Naive thymus-derived CD8-positive, alpha-beta T cell (primary cell): ENCODE results near the gene RAPGEF5. TPM values are rescaled to one million over a fixed set of nuclear protein-coding genes. Genes with fewer than 3 reads are reported as not detected.
A peak's percentile ranks its signal among the peaks of the same experiment; 100 is the strongest.

Experiments
- ATAC-seq, 2 donors: fragments of 150-1000 bp; cut with Tn5 transposase in 1 of 2; sonication (Bioruptor Pico), chemical (Tn5 transposase) in 1 of 2; 1 replicate in 1 of 2; 2 replicates in 1 of 2; pipeline ENCODE4 v1.10.0; 2021; ENCODE audit warnings: mild to moderate bottlenecking in 2 of 2, moderate library complexity in 2 of 2
- POLR2A ChIA-PET: fragments of 350-600 bp; sonication (Branson Sonifier 250); formaldehyde crosslinking; loops from one replicate; lab custom pipeline; 2021; ENCODE audit warnings: antibody characterized with exemption; lab: Charles Lee
- DNase-seq, 10 donors: peaks; one replicate each; pipeline versions ENCODE4 v3.0.0 to v3.0.0-alpha.2; 2020 to 2022
- H3K27ac Mint-ChIP-seq, 10 donors: one replicate each; pipeline ENCODE4 v1.8.0; 2020 to 2022; ENCODE audit warnings: mild to moderate bottlenecking in 10 of 10, mixed read lengths in 10 of 10, moderate library complexity in 4 of 10, inconsistent platforms in 1 of 10
- H3K27me3 Mint-ChIP-seq, 5 donors: one replicate each; pipeline ENCODE4 v1.8.0; 2021 to 2022; ENCODE audit warnings: mixed read lengths in 5 of 5
- H3K36me3 Mint-ChIP-seq, 3 donors: one replicate each; pipeline ENCODE4 v1.8.0; 2020 to 2022; ENCODE audit warnings: mixed read lengths in 3 of 3, mild to moderate bottlenecking in 2 of 3, inconsistent platforms in 1 of 3
- H3K4me1 Mint-ChIP-seq, 4 donors: one replicate each; pipeline ENCODE4 v1.8.0; 2021 to 2022; ENCODE audit warnings: mixed read lengths in 4 of 4
- H3K4me3 Mint-ChIP-seq, 10 donors: one replicate each; pipeline ENCODE4 v1.8.0; 2020 to 2022; ENCODE audit warnings: mild to moderate bottlenecking in 10 of 10, mixed read lengths in 10 of 10, moderate library complexity in 6 of 10, inconsistent platforms in 1 of 10
- H3K9me3 Mint-ChIP-seq, 9 donors: one replicate each; pipeline ENCODE4 v1.8.0; 2020 to 2022; ENCODE audit warnings: mixed read lengths in 9 of 9, mild to moderate bottlenecking in 3 of 9, inconsistent platforms in 1 of 9, moderate library complexity in 1 of 9
- polyA plus RNA-seq, 3 donors: library from polyadenylated mRNA; unstranded; fragments of 300-500 nt; fragmentation: Illumina TruSeq; gene quantifications; one replicate each; pipeline ENCODE4 v1.2.3, GENCODE V29; 2021
- total RNA-seq, 8 experiments: library from RNA in 2 of 8; stranded (reverse) in 2 of 8; gene quantifications; one replicate each; pipeline ENCODE4 v1.2.3 and lab custom pipeline; 2021 to 2026

Gene RAPGEF5
- total and polyA plus RNA-seq, 5 experiments from 2014 or later, result not detected

DNA sequence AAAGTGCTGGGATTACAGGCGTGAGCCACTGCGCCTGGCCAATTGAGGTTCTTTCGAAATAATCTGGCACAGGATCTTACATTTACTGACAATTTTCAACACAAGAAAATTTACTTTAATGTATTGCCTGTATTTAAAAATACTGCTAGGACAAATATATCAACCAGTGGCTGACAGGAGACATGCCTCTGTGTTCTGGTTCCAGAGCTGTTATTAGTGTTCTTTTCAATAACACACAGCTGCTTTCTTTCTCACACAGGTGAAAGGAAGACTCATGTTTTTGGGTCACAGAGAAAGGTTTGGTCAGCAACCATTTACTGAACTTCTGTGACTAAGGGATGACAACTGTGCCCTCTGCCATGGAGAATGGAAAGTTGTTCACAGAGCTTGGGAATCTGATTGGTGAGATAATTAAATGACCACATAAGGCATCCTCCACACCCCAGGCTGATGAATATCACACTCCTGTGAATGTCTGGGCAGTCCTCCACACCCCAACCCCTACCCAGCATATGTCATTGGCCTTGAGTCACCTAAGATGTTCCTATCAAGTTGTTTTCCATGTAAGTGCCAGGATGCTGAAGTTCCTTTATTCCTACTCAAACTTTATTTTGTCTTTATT, 180.1 kb downstream of the RAPGEF5 start:
- Mint-ChIP-seq H3K27ac (no peak overlapping the region), H3K27me3 (peaks cover 4 to 18% (median 10%) of the 10 kb centered on the region in 5 donors), H3K36me3 (no peaks in the 10 kb centered on the region), H3K9me3 (peaks cover 0 to 1% (median 0%) of the 10 kb centered on the region in 9 donors), H3K4me3 (no peak overlapping the region), H3K4me1 (peaks cover 4 to 10% (median 8%) of the 10 kb centered on the region in 4 donors)
- no peak for DNase-seq
- POLR2A ChIA-PET, result no interaction called here
- no peak for ATAC-seq

DNA sequence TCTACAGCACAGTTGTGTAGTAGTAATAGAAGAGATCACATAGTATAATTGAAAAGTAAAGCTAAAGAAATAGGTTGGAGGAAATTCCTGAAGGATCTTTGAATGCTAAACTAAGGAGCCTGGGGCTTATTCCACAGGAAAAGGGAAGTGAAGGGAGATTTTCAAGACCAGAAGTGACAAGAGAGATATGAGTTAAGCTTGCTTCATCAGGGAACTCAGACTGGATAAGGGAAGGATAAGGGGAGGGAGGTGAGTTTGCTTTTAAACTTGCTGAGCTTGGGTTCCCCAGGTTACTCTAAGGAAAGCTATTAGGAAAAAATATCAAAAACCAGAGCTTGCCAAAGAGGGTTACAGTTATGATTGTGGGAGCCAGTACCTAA, 182.4 kb downstream of the RAPGEF5 start:
- Mint-ChIP-seq H3K27ac (peak overlapping the region in 2 of 10 donors; percentile 1 to 10), H3K27me3 (peaks cover 3 to 6% (median 4%) of the 10 kb centered on the region in 5 donors), H3K4me3 (no peak overlapping the region), H3K4me1 (peaks cover 4 to 10% (median 8%) of the 10 kb centered on the region in 4 donors), H3K9me3 (peaks cover 0 to under 1% (median 0%) of the 10 kb centered on the region in 9 donors), H3K36me3 (no peaks in the 10 kb centered on the region)
- no peak for ATAC-seq
- POLR2A ChIA-PET, result no interaction called here
- DNase-seq, result no peak

GRCh38 chr7:22173685-22174573, 183.0 kb downstream of the RAPGEF5 start:
- ATAC-seq, result peak; percentile 30 to 78
- H3K4me3 Mint-ChIP-seq, result no peak overlapping the region

DNA sequence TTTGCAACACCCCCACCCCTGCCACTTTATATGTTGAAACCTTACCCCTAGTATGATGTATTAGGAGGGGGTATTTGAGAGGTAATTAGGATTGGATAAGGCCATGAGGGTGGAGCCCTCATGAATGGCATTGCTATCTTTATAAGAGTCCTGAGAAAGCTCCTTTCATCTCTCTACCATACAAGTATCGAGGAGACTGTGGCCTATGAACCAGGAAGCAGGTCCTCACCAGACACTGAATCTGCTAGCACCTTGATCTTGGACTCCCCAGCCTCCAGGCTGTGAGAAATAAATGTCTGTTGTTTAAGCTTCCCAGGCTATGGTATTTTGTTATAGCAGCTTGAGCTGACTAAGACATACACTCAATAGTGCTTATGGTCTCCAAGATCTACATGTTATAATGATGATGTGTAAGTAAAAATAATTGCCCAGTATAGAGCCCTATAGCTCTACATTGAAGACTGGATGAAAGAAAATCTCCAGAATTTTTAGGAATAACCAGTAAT, 188.8 kb downstream of the RAPGEF5 start:
- POLR2A ChIA-PET, result no interaction called here
- Mint-ChIP-seq H3K27me3 (peaks cover 0 to 1% (median 0%) of the 10 kb centered on the region in 5 donors), H3K4me3 (no peak overlapping the region), H3K27ac (no peak overlapping the region), H3K4me1 (no peaks in the 10 kb centered on the region), H3K36me3 (no peaks in the 10 kb centered on the region), H3K9me3 (no peaks in the 10 kb centered on the region)
- DNase-seq, result no peak
- ATAC-seq, result no peak

More at GRCh38 chr7:22173685-22174573, 183.0 kb downstream of the RAPGEF5 start:
- Mint-ChIP-seq H3K4me1 (peaks cover 4 to 10% (median 8%) of the 10 kb centered on the region in 4 donors), H3K27ac (peak overlapping the region in 2 of 10 donors; percentile 1 to 10), H3K9me3 (no peaks in the 10 kb centered on the region), H3K36me3 (no peaks in the 10 kb centered on the region), H3K27me3 (peaks cover 0 to 4% (median 3%) of the 10 kb centered on the region in 5 donors)
- peak in 4 of 10 donors; percentile 2 to 27 (median 12) for DNase-seq
- POLR2A ChIA-PET, result no interaction called here

DNA sequence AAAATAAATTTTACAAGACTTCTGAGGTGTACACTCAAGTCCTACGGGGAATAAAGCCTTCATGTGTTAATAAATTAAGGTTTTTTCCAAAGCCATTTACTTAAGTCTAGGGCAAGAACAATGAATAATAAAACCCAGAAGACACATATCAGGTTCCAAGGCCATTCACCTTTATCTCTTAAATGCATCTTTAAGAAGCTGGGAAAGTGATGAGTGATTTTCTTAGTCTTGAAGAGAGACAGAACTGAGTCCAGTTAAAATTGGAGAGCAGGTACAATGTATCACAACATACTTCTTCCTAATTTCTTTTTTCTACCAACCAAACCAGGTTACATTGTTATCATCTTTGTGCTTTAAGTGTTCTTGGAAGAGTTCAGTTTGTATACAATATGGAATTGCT, 189.5 kb downstream of the RAPGEF5 start:
- Mint-ChIP-seq H3K27me3 (peaks cover 0 to 1% (median 0%) of the 10 kb centered on the region in 5 donors), H3K4me1 (no peaks in the 10 kb centered on the region), H3K4me3 (no peak overlapping the region), H3K9me3 (no peaks in the 10 kb centered on the region), H3K27ac (no peak overlapping the region), H3K36me3 (no peaks in the 10 kb centered on the region)
- DNase-seq, result no peak
- no peak for ATAC-seq
- POLR2A ChIA-PET, result no interaction called here

DNA sequence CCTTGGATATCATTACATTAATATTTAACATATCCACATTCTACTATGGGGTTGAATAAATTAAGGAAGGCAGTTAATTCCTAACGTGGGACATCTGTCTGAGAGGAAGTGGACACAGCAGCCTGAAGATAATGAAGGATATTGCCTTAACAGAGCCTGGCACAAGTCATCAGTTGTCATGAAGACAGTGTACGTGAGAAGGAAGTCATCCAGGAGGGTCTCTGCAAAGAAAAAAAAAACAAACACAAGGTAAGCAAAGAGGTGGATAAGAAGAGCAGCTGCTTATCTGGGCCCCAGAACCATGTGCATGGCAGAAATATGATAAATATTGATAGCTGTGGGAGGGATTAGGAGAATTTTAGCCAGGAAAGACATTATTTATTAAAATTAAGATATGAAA, 190.0 kb downstream of the RAPGEF5 start:
- Mint-ChIP-seq H3K36me3 (no peaks in the 10 kb centered on the region), H3K4me1 (no peaks in the 10 kb centered on the region), H3K27me3 (peaks cover 0 to 1% (median 0%) of the 10 kb centered on the region in 5 donors), H3K4me3 (no peak overlapping the region), H3K9me3 (no peaks in the 10 kb centered on the region), H3K27ac (no peak overlapping the region)
- ATAC-seq (no peak), DNase-seq (no peak)
- POLR2A ChIA-PET, result no interaction called here

- Mint-ChIP-seq H3K4me1 (no peaks in the 10 kb centered on the region), H3K4me3 (no peak overlapping the region), H3K9me3 (no peaks in the 10 kb centered on the region), H3K27ac (no peak overlapping the region), H3K36me3 (no peaks in the 10 kb centered on the region), H3K27me3 (peaks cover 0 to 20% (median 3%) of the 10 kb centered on the region in 5 donors)
- POLR2A ChIA-PET, result no interaction called here
- no peak for ATAC-seq
- DNase-seq, result no peak
These were observed 197.6 kb downstream of the RAPGEF5 start for GRCh38 chr7:22159341-22159740.

GRCh38 chr7:22157552-22157951, 199.4 kb downstream of the RAPGEF5 start:
- Mint-ChIP-seq H3K27ac (no peak overlapping the region), H3K36me3 (no peaks in the 10 kb centered on the region), H3K27me3 (peaks cover 0 to 20% (median 3%) of the 10 kb centered on the region in 5 donors), H3K4me3 (no peak overlapping the region), H3K4me1 (peaks cover 0 to 2% (median under 1%) of the 10 kb centered on the region in 4 donors), H3K9me3 (no peaks in the 10 kb centered on the region)
- DNase-seq (no peak), ATAC-seq (no peak)
- POLR2A ChIA-PET, result no interaction called here

- H3K36me3 Mint-ChIP-seq, result no peaks in the 10 kb centered on the region
- no peak overlapping the region for H3K4me3 Mint-ChIP-seq
- DNase-seq (no peak), ATAC-seq (no peak)
- H3K27me3 Mint-ChIP-seq, result peaks cover 0 to 20% (median 3%) of the 10 kb centered on the region in 5 donors
- H3K9me3 Mint-ChIP-seq, result no peaks in the 10 kb centered on the region
- H3K4me1 Mint-ChIP-seq, result peaks cover 0 to 2% (median under 1%) of the 10 kb centered on the region in 4 donors
- no peak overlapping the region for H3K27ac Mint-ChIP-seq
- POLR2A ChIA-PET, result no interaction called here
These were observed 200.7 kb downstream of the RAPGEF5 start for GRCh38 chr7:22156205-22156604.

DNA sequence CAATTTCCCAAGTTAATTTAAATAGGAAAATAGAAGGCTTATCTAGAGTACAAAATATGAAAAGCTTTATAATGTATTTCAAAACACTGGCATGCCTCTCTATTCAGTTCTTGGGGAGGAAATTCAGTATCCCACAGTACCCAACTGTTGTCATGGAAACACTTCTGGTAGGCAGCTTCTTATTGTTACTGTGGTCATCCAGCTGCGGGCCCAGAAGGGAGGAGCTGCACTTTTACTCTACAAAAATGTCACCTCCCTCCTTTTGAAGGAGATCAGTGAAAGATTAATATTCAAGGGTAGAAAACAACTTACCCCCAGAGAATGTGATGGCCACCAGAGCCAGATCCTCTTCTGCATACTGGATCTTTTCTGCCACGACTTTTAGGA, 202.8 kb downstream of the RAPGEF5 start:
- H3K9me3 Mint-ChIP-seq, result no peaks in the 10 kb centered on the region
- H3K27me3 Mint-ChIP-seq, result peaks cover 0 to 20% (median 3%) of the 10 kb centered on the region in 5 donors
- DNase-seq, result no peak
- POLR2A ChIA-PET, result no interaction called here
- H3K36me3 Mint-ChIP-seq, result no peaks in the 10 kb centered on the region
- H3K4me3 Mint-ChIP-seq, result no peak overlapping the region
- ATAC-seq, result no peak
- no peak overlapping the region for H3K27ac Mint-ChIP-seq
- peaks cover 0 to 2% (median under 1%) of the 10 kb centered on the region in 4 donors for H3K4me1 Mint-ChIP-seq

DNA sequence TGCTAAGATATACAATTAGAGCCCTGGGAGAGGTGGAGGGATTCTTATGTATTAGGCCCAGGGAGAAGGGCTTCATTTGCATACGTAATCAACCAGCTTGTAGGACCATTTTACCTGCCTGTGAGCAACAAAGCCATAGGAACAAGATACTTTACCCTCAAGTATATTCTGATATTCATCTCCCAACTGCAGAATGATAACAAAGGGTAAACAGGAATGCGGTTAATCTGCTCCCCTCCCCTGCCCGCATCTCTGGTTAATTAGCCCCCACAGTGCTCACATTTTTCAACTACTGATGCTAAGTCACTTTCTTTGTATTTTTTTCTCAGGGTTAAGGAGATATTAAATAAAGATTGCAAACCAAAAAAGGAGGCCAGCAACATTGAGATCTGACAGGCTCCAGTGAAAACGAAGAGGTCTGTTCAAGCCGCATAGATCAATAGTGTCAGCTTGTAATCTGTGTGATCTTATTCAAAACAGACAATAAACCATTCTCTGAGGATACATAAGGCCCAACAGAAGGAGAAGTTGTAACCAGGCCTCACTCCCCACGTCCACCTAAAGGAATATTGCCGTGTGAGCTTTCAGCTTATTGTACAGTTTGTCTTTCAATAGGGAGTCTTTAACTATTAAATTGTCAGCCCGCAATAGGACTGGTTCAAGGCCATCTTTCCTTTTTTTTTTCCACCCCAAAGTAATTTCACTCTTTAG, 203.4 kb downstream of the RAPGEF5 start:
- ATAC-seq (no peak), DNase-seq (no peak)
- POLR2A ChIA-PET, result no interaction called here
- no peaks in the 10 kb centered on the region for H3K9me3 Mint-ChIP-seq
- H3K4me3 Mint-ChIP-seq, result no peak overlapping the region
- peaks cover 0 to 20% (median 3%) of the 10 kb centered on the region in 5 donors for H3K27me3 Mint-ChIP-seq
- H3K4me1 Mint-ChIP-seq, result peaks cover 0 to 2% (median under 1%) of the 10 kb centered on the region in 4 donors
- no peaks in the 10 kb centered on the region for H3K36me3 Mint-ChIP-seq
- H3K27ac Mint-ChIP-seq, result peak overlapping the region in 1 of 10 donors; percentile 14

- DNase-seq (no peak), ATAC-seq (no peak)
- POLR2A ChIA-PET, result no interaction called here
- Mint-ChIP-seq H3K4me1 (peaks cover 0 to 7% (median under 1%) of the 10 kb centered on the region in 4 donors), H3K36me3 (no peaks in the 10 kb centered on the region), H3K4me3 (no peak overlapping the region), H3K9me3 (no peaks in the 10 kb centered on the region), H3K27ac (no peak overlapping the region), H3K27me3 (peaks cover 0 to 20% (median 3%) of the 10 kb centered on the region in 5 donors)
These were observed 204.3 kb downstream of the RAPGEF5 start for GRCh38 chr7:22152690-22153089.
